PC-9 (cell line): ENCODE data around the gene EIF2S3.

ENCODE experiments used
- EZH2 ChIP-seq: fragments of 200-600 bp; sonication (generic); IDR thresholded peaks from 2 replicates; pipeline ENCODE4 v1.8.0; 2017; ENCODE audit warnings: antibody characterized with exemption, low read depth
- TF ChIP-seq, protein P1 (sequence below): fragments of 200-600 bp; sonication (generic); conservative IDR thresholded peaks from 2 replicates; pipeline ENCODE4 v1.6.1; 2017; ENCODE audit warnings: mixed run types, antibody characterized with exemption, mild to moderate bottlenecking, moderate library complexity

DNA sequence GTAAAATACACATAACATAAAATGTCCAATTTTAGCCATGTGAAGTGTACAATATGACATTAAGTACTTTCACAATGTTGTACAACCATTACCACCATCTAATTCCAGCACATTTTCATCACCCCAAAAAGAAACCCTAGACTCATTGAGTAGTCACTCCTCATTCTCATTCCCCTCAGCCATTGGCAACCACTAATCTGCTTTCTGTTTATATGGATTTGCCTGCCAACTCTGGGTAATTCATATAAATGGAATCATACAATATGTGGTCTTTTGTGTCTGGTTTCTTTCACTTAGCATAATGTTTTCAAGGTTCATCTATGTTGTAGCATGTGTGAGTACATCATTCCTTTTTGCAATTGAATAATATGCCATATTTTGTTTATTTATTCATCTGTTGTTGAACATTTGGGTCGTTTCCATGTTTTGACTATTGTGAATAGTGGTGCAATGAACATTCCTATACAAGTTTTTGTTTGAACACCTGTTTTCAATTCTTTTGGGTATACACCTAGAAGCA, 43.0 kb downstream of the EIF2S3 start:
- TF ChIP-seq, protein P1, sequence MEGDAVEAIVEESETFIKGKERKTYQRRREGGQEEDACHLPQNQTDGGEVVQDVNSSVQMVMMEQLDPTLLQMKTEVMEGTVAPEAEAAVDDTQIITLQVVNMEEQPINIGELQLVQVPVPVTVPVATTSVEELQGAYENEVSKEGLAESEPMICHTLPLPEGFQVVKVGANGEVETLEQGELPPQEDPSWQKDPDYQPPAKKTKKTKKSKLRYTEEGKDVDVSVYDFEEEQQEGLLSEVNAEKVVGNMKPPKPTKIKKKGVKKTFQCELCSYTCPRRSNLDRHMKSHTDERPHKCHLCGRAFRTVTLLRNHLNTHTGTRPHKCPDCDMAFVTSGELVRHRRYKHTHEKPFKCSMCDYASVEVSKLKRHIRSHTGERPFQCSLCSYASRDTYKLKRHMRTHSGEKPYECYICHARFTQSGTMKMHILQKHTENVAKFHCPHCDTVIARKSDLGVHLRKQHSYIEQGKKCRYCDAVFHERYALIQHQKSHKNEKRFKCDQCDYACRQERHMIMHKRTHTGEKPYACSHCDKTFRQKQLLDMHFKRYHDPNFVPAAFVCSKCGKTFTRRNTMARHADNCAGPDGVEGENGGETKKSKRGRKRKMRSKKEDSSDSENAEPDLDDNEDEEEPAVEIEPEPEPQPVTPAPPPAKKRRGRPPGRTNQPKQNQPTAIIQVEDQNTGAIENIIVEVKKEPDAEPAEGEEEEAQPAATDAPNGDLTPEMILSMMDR = no peak
- TF ChIP-seq EZH2 = no peak
